Thyroid gland (tissue), 4 donors: ENCODE results near the gene SOCS1.

Experiments
- POLR2A ChIP-seq, 2 donors: fragments of 450-650 bp; IDR thresholded peaks; one replicate each; pipeline ENCODE4 v1.6.1; 2017; ENCODE audit warnings: antibody characterized with exemption in 2 of 2, mild to moderate bottlenecking in 2 of 2, moderate library complexity in 1 of 2
- TF ChIP-seq, protein P1 (sequence below), 6 experiments: fragments of 200-600 bp in 3 of 6; fragments of 450-650 bp in 3 of 6; sonication (generic) in 3 of 6; IDR thresholded peaks; one replicate each; pipeline ENCODE4 v1.5.1; 2016 to 2019; ENCODE audit warnings: antibody characterized with exemption in 6 of 6, mild to moderate bottlenecking in 2 of 6, inconsistent platforms in 1 of 6, moderate library complexity in 1 of 6

DNA sequence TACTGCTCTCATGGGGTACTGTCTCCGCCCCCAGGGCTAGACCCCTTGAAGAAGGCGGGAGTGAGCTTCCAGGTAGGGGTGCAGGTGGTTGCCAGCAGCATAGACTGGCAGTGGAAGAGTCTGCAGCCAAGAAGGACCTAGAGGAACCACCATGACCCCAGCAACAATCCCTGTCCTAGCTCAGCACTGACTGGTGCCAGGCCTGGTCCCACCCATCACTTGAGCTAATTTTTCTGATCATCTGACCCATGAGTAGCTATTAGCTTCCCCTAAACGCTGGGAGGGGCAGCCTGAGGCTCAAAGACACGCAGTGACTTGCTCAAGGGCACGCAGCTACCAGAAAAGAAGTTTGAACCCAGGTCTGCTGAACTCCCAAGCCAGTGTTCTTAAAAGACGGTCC, 16.5 kb upstream of the SOCS1 start:
- TF ChIP-seq, protein P1, sequence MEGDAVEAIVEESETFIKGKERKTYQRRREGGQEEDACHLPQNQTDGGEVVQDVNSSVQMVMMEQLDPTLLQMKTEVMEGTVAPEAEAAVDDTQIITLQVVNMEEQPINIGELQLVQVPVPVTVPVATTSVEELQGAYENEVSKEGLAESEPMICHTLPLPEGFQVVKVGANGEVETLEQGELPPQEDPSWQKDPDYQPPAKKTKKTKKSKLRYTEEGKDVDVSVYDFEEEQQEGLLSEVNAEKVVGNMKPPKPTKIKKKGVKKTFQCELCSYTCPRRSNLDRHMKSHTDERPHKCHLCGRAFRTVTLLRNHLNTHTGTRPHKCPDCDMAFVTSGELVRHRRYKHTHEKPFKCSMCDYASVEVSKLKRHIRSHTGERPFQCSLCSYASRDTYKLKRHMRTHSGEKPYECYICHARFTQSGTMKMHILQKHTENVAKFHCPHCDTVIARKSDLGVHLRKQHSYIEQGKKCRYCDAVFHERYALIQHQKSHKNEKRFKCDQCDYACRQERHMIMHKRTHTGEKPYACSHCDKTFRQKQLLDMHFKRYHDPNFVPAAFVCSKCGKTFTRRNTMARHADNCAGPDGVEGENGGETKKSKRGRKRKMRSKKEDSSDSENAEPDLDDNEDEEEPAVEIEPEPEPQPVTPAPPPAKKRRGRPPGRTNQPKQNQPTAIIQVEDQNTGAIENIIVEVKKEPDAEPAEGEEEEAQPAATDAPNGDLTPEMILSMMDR (IDR thresholded peaks at IDR 0.05), result no peak
- no peak for TF ChIP-seq POLR2A (IDR thresholded peaks at IDR 0.05)
